ENCODE data around the gene LNPK. TPM values are rescaled to one million over a fixed set of nuclear protein-coding genes. Genes with fewer than 3 reads are reported as not detected.
"Not testable (repeated sequence)": the region's sequence is repeated elsewhere in the genome, so short reads cannot be mapped to it uniquely, and the experiment has no call there.

The LNPK gene
- total RNA-seq, 1 donor from 2014 or later: 57.0 TPM

GRCh38 chr2:175973373-175973772 is 28.7 kb downstream of the LNPK start:
- no peak for DNase-seq (ENCODE audit: low spot score)

GRCh38 chr2:175966839-175967238 is 35.2 kb downstream of the LNPK start:
- DNase-seq (ENCODE audit: low spot score): no peak

- no peak for DNase-seq (ENCODE audit: low spot score)
These were observed 36.3 kb downstream of the LNPK start for GRCh38 chr2:175965773-175966172.

- DNase-seq (ENCODE audit: low spot score): no peak
These were observed 37.9 kb downstream of the LNPK start for GRCh38 chr2:175964195-175964594.

- not testable (repeated sequence) for DNase-seq (ENCODE audit: low spot score)
These were observed 38.9 kb downstream of the LNPK start for GRCh38 chr2:175963171-175963570.

GRCh38 chr2:175957845-175958244 is 44.2 kb downstream of the LNPK start:
- no peak for DNase-seq (ENCODE audit: low spot score)

GRCh38 chr2:175955136-175955535 is 46.9 kb downstream of the LNPK start:
- DNase-seq (ENCODE audit: low spot score): no peak

GRCh38 chr2:175950512-175950911 is 51.6 kb downstream of the LNPK start:
- DNase-seq (ENCODE audit: low spot score): no peak

GRCh38 chr2:175948191-175948590 is 53.9 kb downstream of the LNPK start:
- DNase-seq (ENCODE audit: low spot score): no peak

- DNase-seq (ENCODE audit: low spot score): no peak
These were observed 55.0 kb downstream of the LNPK start for GRCh38 chr2:175947073-175947472.

GRCh38 chr2:175941699-175942098 is 60.4 kb downstream of the LNPK start:
- DNase-seq (ENCODE audit: low spot score): no peak

- DNase-seq (ENCODE audit: low spot score): no peak
These were observed 64.9 kb downstream of the LNPK start for GRCh38 chr2:175937216-175937615.

GRCh38 chr2:175935289-175936181 is 66.5 kb downstream of the LNPK start:
- no peak for DNase-seq (ENCODE audit: low spot score)

GRCh38 chr2:175932675-175933074 is 69.4 kb downstream of the LNPK start:
- DNase-seq (ENCODE audit: low spot score): no peak

GRCh38 chr2:175931805-175932204 is 70.3 kb downstream of the LNPK start:
- no peak for DNase-seq (ENCODE audit: low spot score)

GRCh38 chr2:175930504-175930903 is 71.6 kb downstream of the LNPK start:
- no peak for DNase-seq (ENCODE audit: low spot score)

GRCh38 chr2:175929850-175930249 is 72.2 kb downstream of the LNPK start:
- no peak for DNase-seq (ENCODE audit: low spot score)

- no peak for DNase-seq (ENCODE audit: low spot score)
These were observed 75.8 kb downstream of the LNPK start for GRCh38 chr2:175926272-175926671.

- no peak for DNase-seq (ENCODE audit: low spot score)
These were observed 79.9 kb downstream of the LNPK start for GRCh38 chr2:175922160-175922559.

GRCh38 chr2:175918935-175919334 is 83.1 kb downstream of the LNPK start:
- DNase-seq (ENCODE audit: low spot score): no peak

- DNase-seq (ENCODE audit: low spot score): no peak
These were observed 87.2 kb downstream of the LNPK start for GRCh38 chr2:175914846-175915245.

- DNase-seq (ENCODE audit: low spot score): not testable (repeated sequence)
These were observed 88.0 kb downstream of the LNPK start for GRCh38 chr2:175913849-175914743.

Data from mesenteric fat pad (tissue), 1 donor.